DOHH2 (cell line): ENCODE results near the gene HCCS.

Experiments
- EZH2phosphoT487 ChIP-seq: fragments of 200-600 bp; sonication (generic); IDR thresholded peaks from 2 replicates; pipeline ENCODE4 v1.6.1; 2017; ENCODE audit warnings: borderline replicate concordance, mild to moderate bottlenecking, antibody characterized with exemption, low read length, moderate library complexity, mixed read lengths
- TF ChIP-seq, protein P1 (sequence below): fragments of 200-600 bp; sonication (generic); IDR thresholded peaks from one replicate; pipeline ENCODE4 v1.5.1; 2014; ENCODE audit warnings: antibody characterized with exemption, mild to moderate bottlenecking, low read depth, low read length; ENCODE audit not compliant: poor library complexity, severe bottlenecking

GRCh38 chrX:11064276-11064675 is 46.9 kb upstream of the HCCS start:
- TF ChIP-seq, protein P1, sequence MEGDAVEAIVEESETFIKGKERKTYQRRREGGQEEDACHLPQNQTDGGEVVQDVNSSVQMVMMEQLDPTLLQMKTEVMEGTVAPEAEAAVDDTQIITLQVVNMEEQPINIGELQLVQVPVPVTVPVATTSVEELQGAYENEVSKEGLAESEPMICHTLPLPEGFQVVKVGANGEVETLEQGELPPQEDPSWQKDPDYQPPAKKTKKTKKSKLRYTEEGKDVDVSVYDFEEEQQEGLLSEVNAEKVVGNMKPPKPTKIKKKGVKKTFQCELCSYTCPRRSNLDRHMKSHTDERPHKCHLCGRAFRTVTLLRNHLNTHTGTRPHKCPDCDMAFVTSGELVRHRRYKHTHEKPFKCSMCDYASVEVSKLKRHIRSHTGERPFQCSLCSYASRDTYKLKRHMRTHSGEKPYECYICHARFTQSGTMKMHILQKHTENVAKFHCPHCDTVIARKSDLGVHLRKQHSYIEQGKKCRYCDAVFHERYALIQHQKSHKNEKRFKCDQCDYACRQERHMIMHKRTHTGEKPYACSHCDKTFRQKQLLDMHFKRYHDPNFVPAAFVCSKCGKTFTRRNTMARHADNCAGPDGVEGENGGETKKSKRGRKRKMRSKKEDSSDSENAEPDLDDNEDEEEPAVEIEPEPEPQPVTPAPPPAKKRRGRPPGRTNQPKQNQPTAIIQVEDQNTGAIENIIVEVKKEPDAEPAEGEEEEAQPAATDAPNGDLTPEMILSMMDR: no peak
- TF ChIP-seq EZH2phosphoT487: no peak
